Medulla oblongata (tissue), 1 donor: ENCODE results near the gene COG2.
A peak's percentile ranks its signal among the peaks of the same experiment; 100 is the strongest.

ENCODE experiments used
- DNase-seq: peaks from one replicate; pipeline ENCODE4 v3.0.0-alpha.2; 2015; ENCODE audit errors: extremely low spot score

The COG2 gene

DNA sequence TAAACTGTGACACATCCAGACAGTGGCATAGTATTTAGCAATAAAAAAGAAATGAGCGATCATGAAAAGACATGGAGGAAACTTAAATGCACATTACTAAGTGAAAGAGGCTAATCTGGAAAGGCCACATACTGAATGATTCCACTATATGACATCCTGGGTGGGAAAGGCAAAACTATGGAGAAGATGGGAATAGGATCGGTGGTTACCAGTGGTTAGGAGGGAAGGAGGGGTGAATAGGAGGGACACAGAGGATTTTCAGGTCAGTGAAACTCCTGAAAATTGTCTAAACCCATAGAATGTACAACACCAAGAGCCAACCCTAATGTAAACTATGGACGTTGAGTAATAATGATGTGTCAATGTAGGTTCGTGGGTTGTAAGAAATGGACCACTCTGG is 57.9 kb downstream of the COG2 start:
- DNase-seq, result no peak

DNA sequence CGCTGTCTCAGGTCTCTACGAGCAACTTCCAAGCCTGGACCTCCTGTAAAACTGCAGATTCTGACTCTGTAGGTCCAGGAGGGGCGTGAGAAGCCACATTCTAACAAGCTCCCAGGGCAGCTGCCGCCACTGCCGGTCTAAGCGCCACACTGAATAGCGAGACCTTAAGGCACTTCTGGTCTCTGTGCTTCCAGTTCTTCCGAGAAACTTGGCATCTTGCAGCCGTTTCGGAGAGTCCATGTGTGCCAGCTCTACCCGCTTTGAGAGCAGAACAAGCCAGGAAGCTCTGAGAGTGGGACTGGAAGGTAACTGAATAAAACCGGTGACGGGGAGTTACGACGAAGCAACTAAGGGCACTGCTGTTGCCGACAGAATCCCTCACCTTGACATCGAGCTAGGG is 59.2 kb downstream of the COG2 start:
- peak; percentile 66 for DNase-seq

GRCh38 chr1:230701895-230702768 is 59.9 kb downstream of the COG2 start:
- DNase-seq, result no peak

- DNase-seq, result no peak
Measured at GRCh38 chr1:230702934-230703678, 60.8 kb downstream of the COG2 start.

- DNase-seq, result no peak
Measured at GRCh38 chr1:230703679-230704385, 61.6 kb downstream of the COG2 start.

- no peak for DNase-seq
Measured at GRCh38 chr1:230704830-230705229, 62.5 kb downstream of the COG2 start.

DNA sequence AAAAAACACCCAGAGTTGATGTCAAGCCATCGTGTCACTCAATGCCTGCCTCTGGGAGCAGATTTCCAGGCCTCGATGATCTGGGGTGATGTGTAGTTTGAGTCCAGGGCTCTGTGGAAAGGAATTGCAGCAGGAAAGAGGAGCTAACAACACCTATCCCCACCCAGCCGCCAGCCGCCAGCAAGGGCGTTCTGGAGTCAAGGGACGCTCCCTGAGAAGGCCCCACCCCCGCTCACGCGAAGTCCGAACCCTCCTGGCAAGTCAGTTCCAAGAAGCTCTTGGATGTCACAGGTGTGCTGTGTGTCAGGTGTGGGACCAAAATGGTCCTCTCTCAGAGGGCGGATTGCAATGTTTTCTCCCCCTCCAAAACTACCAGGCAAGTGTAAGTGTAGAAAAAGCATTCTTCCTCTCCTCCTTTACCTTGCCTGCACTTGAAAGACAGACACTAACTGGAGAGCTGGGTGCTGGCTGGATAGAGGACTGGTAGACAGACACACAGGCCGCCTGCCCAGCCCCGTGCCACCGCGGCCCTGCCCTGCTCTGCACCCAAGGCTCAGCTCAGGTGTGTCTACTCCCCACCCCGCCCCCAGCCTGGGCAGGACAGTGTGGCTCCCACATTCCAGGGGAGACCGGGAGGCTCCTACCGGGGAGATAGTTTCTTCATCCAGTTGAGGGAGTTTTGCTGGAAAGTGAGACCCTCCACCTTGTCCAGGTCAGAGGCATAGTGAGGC is 63.2 kb downstream of the COG2 start:
- no peak for DNase-seq

- DNase-seq, result no peak
Measured at GRCh38 chr1:230706020-230706699, 63.9 kb downstream of the COG2 start.

DNA sequence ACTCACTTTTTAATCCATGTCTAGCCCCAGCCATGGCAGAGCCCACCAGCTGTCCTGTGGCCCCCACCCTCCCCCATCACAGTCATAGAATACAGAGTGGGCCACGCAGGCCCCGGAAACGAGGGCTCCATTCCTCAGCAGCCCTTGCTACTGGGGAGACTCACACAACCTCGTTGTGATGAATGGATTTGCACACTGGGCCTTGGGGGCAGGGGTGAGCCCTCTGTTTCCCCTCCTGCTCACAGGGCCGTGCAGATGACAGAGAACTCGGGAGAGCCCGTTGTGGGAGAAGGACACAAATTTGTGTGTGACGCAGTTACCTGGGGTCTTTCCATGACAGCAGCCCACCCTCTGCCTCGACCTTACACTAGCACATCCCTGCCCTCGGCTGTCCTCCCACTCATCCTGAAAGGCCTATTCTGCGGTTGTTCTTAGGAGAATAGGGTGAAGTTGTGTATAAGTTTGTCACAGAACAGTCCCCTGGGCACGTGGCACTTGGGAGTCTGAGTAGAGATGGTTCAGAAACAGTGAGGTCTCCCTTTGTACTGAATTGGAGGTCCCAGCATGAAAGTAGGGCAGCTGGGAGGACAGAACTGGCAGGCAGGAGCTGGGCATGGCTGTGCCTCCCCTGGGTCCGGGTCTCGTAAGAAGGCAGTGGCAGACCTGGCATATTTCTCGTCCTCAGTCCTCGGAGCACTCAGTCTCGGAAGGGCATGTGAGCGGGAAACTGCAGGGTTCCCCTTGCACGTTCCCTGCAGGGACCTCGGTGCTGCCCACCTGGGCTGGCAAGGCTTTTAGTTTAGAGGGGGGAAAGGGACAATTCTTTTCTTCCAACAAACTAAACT is 64.8 kb downstream of the COG2 start:
- no peak for DNase-seq

- no peak for DNase-seq
Measured at GRCh38 chr1:230707732-230708630, 65.7 kb downstream of the COG2 start.

GRCh38 chr1:230708631-230709580 is 66.6 kb downstream of the COG2 start:
- peak; percentile 45 for DNase-seq

DNA sequence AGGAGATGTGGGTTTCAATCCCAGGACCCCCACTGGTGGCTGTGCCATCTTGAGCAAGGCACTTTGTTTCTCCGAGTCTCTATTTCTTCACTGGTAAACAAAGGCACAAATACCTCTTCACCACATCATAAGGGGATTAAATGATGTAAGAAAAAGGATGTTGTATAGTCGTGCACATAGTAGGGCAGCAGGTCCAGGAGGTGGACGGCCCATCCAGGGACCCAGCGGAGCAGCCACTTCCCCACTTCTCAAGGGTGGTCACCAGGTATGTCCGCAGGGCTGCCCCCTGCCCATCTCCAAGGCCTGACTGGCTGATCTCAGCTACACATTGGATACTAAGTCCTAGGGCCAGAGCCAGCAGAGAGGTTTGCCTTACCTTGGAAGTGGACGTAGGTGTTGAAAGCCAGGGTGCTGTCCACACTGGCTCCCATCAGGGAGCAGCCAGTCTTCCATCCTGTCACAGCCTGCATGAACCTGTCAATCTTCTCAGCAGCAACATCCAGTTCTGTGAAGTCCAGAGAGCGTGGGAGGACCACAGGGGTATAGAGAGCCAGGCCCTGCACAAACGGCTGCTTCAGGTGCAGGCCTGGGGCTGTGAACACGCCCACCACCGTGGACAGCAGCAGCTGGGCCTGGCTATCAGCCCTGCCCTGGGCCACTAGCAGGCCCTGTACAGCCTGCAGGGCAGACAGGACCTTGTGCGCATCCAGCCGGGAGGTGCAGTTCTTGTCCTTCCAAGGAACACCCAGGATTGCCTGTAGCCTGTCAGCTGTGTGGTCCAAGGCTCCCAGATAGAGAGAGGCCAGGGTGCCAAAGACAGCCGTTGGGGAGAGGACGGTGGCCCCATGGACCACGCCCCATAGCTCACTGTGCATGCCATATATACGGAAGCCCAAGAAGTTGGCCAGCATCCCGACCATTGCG is 67.6 kb downstream of the COG2 start:
- no peak for DNase-seq

- DNase-seq, result no peak
Measured at GRCh38 chr1:230710543-230710904, 68.2 kb downstream of the COG2 start.

DNA sequence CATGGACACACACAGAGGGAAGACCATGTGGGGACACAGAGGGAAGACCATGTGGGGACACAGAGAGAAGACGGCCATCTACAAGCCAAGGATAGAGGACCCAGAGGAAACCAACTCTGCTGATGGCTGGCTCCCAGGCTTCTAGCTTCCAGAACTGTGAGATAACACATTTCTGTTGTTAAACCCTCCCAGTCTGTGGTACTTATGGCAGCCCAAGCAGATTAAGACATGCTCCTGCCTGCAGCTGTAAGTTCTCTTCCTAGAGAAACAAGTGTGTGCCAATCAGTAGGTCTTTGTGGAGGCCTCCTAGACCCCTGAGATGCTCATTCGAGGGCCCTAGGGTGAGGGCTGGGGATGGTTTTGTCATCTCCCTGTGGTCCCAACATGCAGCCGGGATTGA is 69.0 kb downstream of the COG2 start:
- DNase-seq, result no peak

GRCh38 chr1:230712470-230712942 is 70.2 kb downstream of the COG2 start:
- no peak for DNase-seq

GRCh38 chr1:230713138-230713537 is 70.9 kb downstream of the COG2 start:
- DNase-seq, result no peak

- DNase-seq, result no peak
Measured at GRCh38 chr1:230713547-230713914, 71.2 kb downstream of the COG2 start.
